Measurements from ENCODE around the gene ZSWIM1. TPM values are rescaled to one million over a fixed set of nuclear protein-coding genes. Genes with fewer than 3 reads are reported as not detected.

ZSWIM1 gene
- total and polyA plus RNA-seq, 9 donors, result 4.8 to 15.2 (median 11.5) TPM

DNA sequence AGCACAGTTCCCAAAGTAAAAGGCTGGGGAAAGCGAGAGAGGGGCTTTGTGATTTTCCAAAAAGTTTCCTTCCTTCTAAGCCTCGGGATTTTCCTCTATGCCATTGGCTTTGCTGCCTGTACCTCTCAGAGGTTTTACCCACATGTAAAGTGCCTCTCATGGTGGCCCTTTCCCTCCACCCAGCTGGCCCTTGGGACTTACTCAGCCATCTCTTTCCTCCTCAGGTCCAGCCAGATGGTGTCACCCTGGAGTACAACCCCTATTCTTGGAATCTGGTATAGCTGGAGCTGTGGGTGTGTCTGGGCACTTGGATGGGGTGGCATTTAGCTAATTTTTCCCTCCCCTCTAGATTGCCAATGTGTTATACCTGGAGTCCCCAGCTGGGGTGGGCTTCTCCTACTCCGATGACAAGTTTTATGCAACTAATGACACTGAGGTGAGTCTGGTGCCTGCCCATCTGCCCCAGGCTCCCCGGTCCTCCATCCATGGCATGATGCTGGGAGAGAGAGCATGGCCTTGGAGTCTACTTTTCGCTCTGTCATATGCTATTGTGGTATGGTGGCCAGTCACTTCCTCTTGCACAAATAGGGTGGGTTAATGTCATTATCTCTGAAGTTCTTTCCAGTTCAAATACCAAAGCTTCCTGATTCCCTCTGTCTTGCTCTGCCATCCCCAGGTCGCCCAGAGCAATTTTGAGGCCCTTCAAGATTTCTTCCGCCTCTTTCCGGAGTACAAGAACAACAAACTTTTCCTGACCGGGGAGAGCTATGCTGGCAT is 11.2 kb downstream of the ZSWIM1 start:
- H3K27me3 ChIP-seq, result no peaks in the 10 kb centered on the region
- TF ChIP-seq EP300 (IDR thresholded peaks at IDR 0.05) (no peak), POLR2A (IDR thresholded peaks at IDR 0.05) (no peak)
- TF ChIP-seq, protein P1, sequence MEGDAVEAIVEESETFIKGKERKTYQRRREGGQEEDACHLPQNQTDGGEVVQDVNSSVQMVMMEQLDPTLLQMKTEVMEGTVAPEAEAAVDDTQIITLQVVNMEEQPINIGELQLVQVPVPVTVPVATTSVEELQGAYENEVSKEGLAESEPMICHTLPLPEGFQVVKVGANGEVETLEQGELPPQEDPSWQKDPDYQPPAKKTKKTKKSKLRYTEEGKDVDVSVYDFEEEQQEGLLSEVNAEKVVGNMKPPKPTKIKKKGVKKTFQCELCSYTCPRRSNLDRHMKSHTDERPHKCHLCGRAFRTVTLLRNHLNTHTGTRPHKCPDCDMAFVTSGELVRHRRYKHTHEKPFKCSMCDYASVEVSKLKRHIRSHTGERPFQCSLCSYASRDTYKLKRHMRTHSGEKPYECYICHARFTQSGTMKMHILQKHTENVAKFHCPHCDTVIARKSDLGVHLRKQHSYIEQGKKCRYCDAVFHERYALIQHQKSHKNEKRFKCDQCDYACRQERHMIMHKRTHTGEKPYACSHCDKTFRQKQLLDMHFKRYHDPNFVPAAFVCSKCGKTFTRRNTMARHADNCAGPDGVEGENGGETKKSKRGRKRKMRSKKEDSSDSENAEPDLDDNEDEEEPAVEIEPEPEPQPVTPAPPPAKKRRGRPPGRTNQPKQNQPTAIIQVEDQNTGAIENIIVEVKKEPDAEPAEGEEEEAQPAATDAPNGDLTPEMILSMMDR (IDR thresholded peaks at IDR 0.05), result no peak
- peaks cover 9% of the 10 kb centered on the region for H3K4me1 ChIP-seq (ENCODE audit: insufficient read depth)
- intact Hi-C loops (cut with DNase I), result loop anchor here (5.0 to 10.0 kb wide), 8 partner anchors 40 to 200 kb away; partner anchors contain the start of genes DNTTIP1 (in 1 of the 4), PCIF1 (in 1 of the 4), WFDC3 (in 1 of the 4) and ZNF335 (in 1 of the 4)
- H3K4me3 ChIP-seq, result peak overlapping the region; percentile 53
- DNase-seq, result no peak
- peak overlapping the region; percentile 72 to 97 for H3K27ac ChIP-seq
- no peaks in the 10 kb centered on the region for H3K9me3 ChIP-seq
- H3K36me3 ChIP-seq, result no peaks in the 10 kb centered on the region
- WGBS, 3 donors, result 66 to 80% (median 68%) methylated on average over 9 of the region's 9 CpGs

DNA sequence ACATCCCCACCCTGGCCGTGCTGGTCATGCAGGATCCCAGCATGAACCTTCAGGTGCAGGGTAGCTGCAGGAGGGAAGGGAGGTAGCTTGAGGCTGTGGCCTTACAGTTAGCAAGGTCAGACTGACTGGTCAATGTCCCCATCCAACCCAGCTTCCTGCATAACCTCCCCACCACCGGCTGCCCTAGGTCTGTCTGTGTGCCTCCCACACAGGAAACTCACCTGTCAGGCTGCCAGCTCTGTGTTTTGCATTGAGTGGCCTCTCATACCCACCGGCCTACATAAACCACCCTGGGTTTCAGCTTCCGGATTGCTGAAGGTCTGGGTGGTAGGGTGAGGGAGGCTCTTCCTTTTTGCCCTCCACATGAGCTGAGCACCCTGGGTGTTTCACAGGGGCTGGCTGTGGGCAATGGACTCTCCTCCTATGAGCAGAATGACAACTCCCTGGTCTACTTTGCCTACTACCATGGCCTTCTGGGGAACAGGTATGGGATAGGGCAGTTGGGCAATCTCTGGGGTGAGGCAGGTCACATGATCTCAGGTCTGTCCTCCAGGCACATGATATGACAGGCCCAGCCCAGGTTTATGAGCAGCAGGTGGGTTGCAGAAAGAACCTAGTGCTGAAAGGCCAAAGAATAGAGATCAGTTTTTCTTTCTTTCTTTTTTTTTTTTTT is 11.9 kb downstream of the ZSWIM1 start:
- Histone ChIP-seq H3K36me3 (no peaks in the 10 kb centered on the region), H3K4me1 (ENCODE audit: insufficient read depth) (peaks cover 9% of the 10 kb centered on the region), H3K27me3 (no peaks in the 10 kb centered on the region), H3K9me3 (no peaks in the 10 kb centered on the region), H3K4me3 (no peak overlapping the region), H3K27ac (peak overlapping the region in 1 of 2 donors; percentile 97)
- intact Hi-C loops (cut with DNase I), result loop anchor here (5.0 to 10.0 kb wide), 8 partner anchors 39 to 199 kb away; partner anchors contain the start of genes DNTTIP1 (in 1 of the 4), PCIF1 (in 1 of the 4), WFDC3 (in 1 of the 4) and ZNF335 (in 1 of the 4)
- peak in 1 of 5 donors; percentile 52 for DNase-seq
- TF ChIP-seq EP300 (IDR thresholded peaks at IDR 0.05) (no peak), POLR2A (IDR thresholded peaks at IDR 0.05) (no peak)
- TF ChIP-seq, protein P1 (IDR thresholded peaks at IDR 0.05), result no peak
- 34 to 67% (median 52%) methylated on average over 4 of the region's 4 CpGs for WGBS, 3 donors

- TF ChIP-seq, protein P1 (IDR thresholded peaks at IDR 0.05), result no peak
- TF ChIP-seq EP300 (IDR thresholded peaks at IDR 0.05), result no peak
- TF ChIP-seq POLR2A (IDR thresholded peaks at IDR 0.05), result no peak
- Histone ChIP-seq H3K36me3 (no peaks in the 10 kb centered on the region), H3K4me1 (ENCODE audit: insufficient read depth) (peaks cover 8% of the 10 kb centered on the region), H3K27ac (no peak overlapping the region), H3K27me3 (no peaks in the 10 kb centered on the region), H3K9me3 (no peaks in the 10 kb centered on the region), H3K4me3 (no peak overlapping the region)
- intact Hi-C loops (cut with DNase I), result loop anchor here (5.0 to 10.0 kb wide), 8 partner anchors 38 to 198 kb away; partner anchors contain the start of genes DNTTIP1 (in 1 of the 4), PCIF1 (in 1 of the 4), WFDC3 (in 1 of the 4) and ZNF335 (in 1 of the 4)
- WGBS, 3 donors, result 84 to 93% (median 87%) methylated on average over 4 of the region's 4 CpGs
- DNase-seq, result no peak
These were observed 12.8 kb downstream of the ZSWIM1 start for GRCh38 chr20:45893831-45894230.

DNA sequence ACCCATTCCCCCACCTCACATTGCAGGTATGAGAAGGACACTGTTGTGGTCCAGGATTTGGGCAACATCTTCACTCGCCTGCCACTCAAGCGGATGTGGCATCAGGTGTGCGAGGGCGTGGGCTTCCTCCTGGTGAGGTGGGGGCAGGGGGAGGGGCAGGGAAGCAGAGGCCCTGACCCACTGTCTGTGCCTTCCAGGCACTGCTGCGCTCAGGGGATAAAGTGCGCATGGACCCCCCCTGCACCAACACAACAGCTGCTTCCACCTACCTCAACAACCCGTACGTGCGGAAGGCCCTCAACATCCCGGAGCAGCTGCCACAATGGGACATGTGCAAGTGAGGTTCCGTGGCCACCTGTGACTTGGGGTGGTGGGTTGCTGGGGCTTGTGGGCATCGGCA is 13.8 kb downstream of the ZSWIM1 start:
- Histone ChIP-seq H3K27ac (no peak overlapping the region), H3K27me3 (no peaks in the 10 kb centered on the region), H3K4me3 (no peak overlapping the region), H3K4me1 (ENCODE audit: insufficient read depth) (peaks cover 5% of the 10 kb centered on the region), H3K9me3 (no peaks in the 10 kb centered on the region), H3K36me3 (no peaks in the 10 kb centered on the region)
- WGBS, 3 donors, result 72 to 82% (median 76%) methylated on average over 12 of the region's 12 CpGs
- intact Hi-C loops (cut with DNase I), result loop anchor here (5.0 to 10.0 kb wide), 9 partner anchors 38 to 198 kb away; partner anchors contain the start of genes DNTTIP1 (in 1 of the 4), PCIF1 (in 1 of the 4), WFDC3 (in 1 of the 4) and ZNF335 (in 1 of the 4)
- TF ChIP-seq POLR2A (IDR thresholded peaks at IDR 0.05) (no peak), EP300 (IDR thresholded peaks at IDR 0.05) (no peak)
- TF ChIP-seq, protein P1 (IDR thresholded peaks at IDR 0.05), result no peak
- DNase-seq, result no peak
